Loucy (cell line): Measurements from ENCODE around the gene EEF1E1.
"Not testable (repeated sequence)": the region's sequence is repeated elsewhere in the genome, so short reads cannot be mapped to it uniquely, and the experiment has no call there.

Source experiments
- H2AFZ ChIP-seq: fragments of 200-600 bp; sonication (generic); 2 replicates; pipeline ENCODE4 v1.6.0; 2016; ENCODE audit warnings: antibody characterized with exemption, mild to moderate bottlenecking, low read length, moderate library complexity
- H3F3A ChIP-seq: fragments of 200-600 bp; 2 replicates; pipeline ENCODE4 v1.6.0; 2016; ENCODE audit warnings: antibody characterized with exemption, low read depth, mild to moderate bottlenecking
- H3K27me3 ChIP-seq: fragments of 200-600 bp; sonication (generic); 2 replicates; pipeline ENCODE4 v1.6.1; 2014; ENCODE audit warnings: low read length, mild to moderate bottlenecking; ENCODE audit not compliant: insufficient read depth, poor library complexity, severe bottlenecking
- H3K36me3 ChIP-seq: fragments of 200-600 bp; sonication (generic); 2 replicates; pipeline ENCODE4 v1.6.1; 2016; ENCODE audit warnings: low read length; ENCODE audit not compliant: insufficient read depth
- H3K4me1 ChIP-seq: fragments of 200-600 bp; sonication (generic); 2 replicates; pipeline ENCODE4 v1.5.1; 2014; ENCODE audit warnings: low read length, mild to moderate bottlenecking; ENCODE audit not compliant: insufficient read depth, poor library complexity, severe bottlenecking
- H3K4me2 ChIP-seq: fragments of 200-600 bp; sonication (generic); 2 replicates; pipeline ENCODE4 v1.6.0; 2014; ENCODE audit warnings: antibody characterized with exemption, low read length, low read depth, mild to moderate bottlenecking; ENCODE audit not compliant: poor library complexity, severe bottlenecking
- H3K4me3 ChIP-seq: fragments of 200-600 bp; sonication (generic); 2 replicates; pipeline ENCODE4 v1.5.1; 2014; ENCODE audit warnings: low read length, mild to moderate bottlenecking, mixed read lengths; ENCODE audit not compliant: poor library complexity, severe bottlenecking
- H3K79me2 ChIP-seq: fragments of 200-600 bp; sonication (generic); 2 replicates; pipeline ENCODE4 v1.6.1; 2014; ENCODE audit warnings: low read length; ENCODE audit not compliant: insufficient read depth
- H3K9ac ChIP-seq: fragments of 200-600 bp; sonication (generic); 2 replicates; pipeline ENCODE4 v1.6.0; 2014; ENCODE audit warnings: mild to moderate bottlenecking, low read depth, low read length, moderate library complexity; ENCODE audit not compliant: poor library complexity, severe bottlenecking
- H3K9me2 ChIP-seq: fragments of 200-600 bp; sonication (generic); replicated peaks from 2 replicates; pipeline ENCODE4 v1.6.1; 2016; ENCODE audit warnings: low read depth, low read length, mixed read lengths
- H3K9me3 ChIP-seq: fragments of 200-600 bp; sonication (generic); 2 replicates; pipeline ENCODE4 v1.6.1; 2014; ENCODE audit warnings: mild to moderate bottlenecking, antibody characterized with exemption, low read length, low read depth; ENCODE audit not compliant: insufficient read depth
- H4K20me1 ChIP-seq: fragments of 200-600 bp; sonication (generic); 2 replicates; pipeline ENCODE4 v1.6.0; 2014; ENCODE audit warnings: antibody characterized with exemption, low read length, mild to moderate bottlenecking; ENCODE audit not compliant: insufficient read depth, poor library complexity, severe bottlenecking
- EZH2phosphoT487 ChIP-seq: fragments of 200-600 bp; IDR thresholded peaks from 2 replicates; pipeline ENCODE4 v1.6.1; 2018; ENCODE audit warnings: antibody characterized with exemption, mild to moderate bottlenecking, moderate library complexity, borderline replicate concordance
- TF ChIP-seq, protein P1 (sequence below): fragments of 200-600 bp; sonication (generic); conservative IDR thresholded peaks from 2 replicates; pipeline ENCODE4 v1.5.1; 2014; ENCODE audit warnings: mild to moderate bottlenecking, antibody characterized with exemption, low read length

Gene EEF1E1

DNA sequence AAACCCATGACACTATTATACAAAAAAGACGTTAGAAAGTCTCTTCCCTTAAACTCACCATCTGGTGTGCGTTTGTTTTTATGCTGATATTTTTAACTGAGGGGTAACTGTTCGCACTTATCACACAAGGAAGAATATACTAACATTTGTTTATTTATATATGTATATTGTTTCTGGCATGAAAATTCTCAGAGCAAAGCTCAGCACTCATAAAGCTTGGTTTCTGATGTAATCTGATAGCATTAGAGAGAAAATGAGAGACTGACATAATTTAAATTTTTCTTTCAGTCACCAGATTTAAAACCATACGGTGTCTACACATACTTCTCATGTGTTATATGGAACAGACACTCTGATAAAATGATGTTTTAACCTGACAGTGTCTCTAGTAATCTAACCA, 45.1 kb downstream of the EEF1E1 start:
- no peaks in the 10 kb centered on the region for H3K9me2 ChIP-seq
- no peak overlapping the region for H3K4me2 ChIP-seq
- H4K20me1 ChIP-seq, result peaks cover 8% of the 10 kb centered on the region
- peaks cover 4% of the 10 kb centered on the region; the same call in 1 of the 2 replicates for H3K36me3 ChIP-seq
- TF ChIP-seq, protein P1, sequence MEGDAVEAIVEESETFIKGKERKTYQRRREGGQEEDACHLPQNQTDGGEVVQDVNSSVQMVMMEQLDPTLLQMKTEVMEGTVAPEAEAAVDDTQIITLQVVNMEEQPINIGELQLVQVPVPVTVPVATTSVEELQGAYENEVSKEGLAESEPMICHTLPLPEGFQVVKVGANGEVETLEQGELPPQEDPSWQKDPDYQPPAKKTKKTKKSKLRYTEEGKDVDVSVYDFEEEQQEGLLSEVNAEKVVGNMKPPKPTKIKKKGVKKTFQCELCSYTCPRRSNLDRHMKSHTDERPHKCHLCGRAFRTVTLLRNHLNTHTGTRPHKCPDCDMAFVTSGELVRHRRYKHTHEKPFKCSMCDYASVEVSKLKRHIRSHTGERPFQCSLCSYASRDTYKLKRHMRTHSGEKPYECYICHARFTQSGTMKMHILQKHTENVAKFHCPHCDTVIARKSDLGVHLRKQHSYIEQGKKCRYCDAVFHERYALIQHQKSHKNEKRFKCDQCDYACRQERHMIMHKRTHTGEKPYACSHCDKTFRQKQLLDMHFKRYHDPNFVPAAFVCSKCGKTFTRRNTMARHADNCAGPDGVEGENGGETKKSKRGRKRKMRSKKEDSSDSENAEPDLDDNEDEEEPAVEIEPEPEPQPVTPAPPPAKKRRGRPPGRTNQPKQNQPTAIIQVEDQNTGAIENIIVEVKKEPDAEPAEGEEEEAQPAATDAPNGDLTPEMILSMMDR, result no peak
- TF ChIP-seq EZH2phosphoT487, result no peak
- H3K27me3 ChIP-seq, result no peaks in the 10 kb centered on the region
- H3K9me3 ChIP-seq, result no peaks in the 10 kb centered on the region
- H3K79me2 ChIP-seq, result peaks cover 11% of the 10 kb centered on the region; the same call in 1 of the 2 replicates
- H2AFZ ChIP-seq, result no peak overlapping the region
- no peaks in the 10 kb centered on the region for H3F3A ChIP-seq
- H3K4me1 ChIP-seq, result peaks cover 5% of the 10 kb centered on the region
- no peak overlapping the region for H3K4me3 ChIP-seq
- H3K9ac ChIP-seq, result peak overlapping the region; percentile 31

DNA sequence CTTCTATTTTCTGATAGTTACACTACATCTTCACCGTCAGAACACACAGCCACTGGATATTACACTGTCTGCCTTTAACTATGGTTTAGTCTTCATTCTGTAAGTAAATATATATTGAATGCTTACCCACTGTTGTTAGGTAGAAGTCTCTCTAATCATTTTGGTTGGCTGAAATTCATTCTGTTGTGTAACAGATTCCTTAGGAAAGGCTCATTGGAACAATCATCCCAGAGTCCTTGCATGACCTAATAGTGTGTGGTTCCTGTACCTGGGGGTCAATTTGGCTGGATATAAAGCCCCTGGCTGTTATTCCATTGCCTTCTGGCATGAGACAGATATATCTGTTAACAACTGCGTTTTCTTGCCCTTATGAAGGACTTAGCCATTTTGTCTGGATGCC, 48.1 kb downstream of the EEF1E1 start:
- H3F3A ChIP-seq, result no peaks in the 10 kb centered on the region
- H3K36me3 ChIP-seq, result peaks cover 10% of the 10 kb centered on the region; the same call in 1 of the 2 replicates
- no peak overlapping the region for H3K4me2 ChIP-seq
- TF ChIP-seq, protein P1, result no peak
- no peak for TF ChIP-seq EZH2phosphoT487
- H4K20me1 ChIP-seq, result peaks cover 11% of the 10 kb centered on the region
- no peak overlapping the region for H3K4me3 ChIP-seq
- H3K79me2 ChIP-seq, result 0 out of 2 replicates have a peak, but pooled peaks cover 8% of the 10 kb centered on the region
- H3K9me2 ChIP-seq, result no peaks in the 10 kb centered on the region
- no peak overlapping the region for H3K9ac ChIP-seq
- no peaks in the 10 kb centered on the region for H3K9me3 ChIP-seq
- no peaks in the 10 kb centered on the region for H3K27me3 ChIP-seq
- H3K4me1 ChIP-seq, result peaks cover 3% of the 10 kb centered on the region
- H2AFZ ChIP-seq, result no peak overlapping the region

DNA sequence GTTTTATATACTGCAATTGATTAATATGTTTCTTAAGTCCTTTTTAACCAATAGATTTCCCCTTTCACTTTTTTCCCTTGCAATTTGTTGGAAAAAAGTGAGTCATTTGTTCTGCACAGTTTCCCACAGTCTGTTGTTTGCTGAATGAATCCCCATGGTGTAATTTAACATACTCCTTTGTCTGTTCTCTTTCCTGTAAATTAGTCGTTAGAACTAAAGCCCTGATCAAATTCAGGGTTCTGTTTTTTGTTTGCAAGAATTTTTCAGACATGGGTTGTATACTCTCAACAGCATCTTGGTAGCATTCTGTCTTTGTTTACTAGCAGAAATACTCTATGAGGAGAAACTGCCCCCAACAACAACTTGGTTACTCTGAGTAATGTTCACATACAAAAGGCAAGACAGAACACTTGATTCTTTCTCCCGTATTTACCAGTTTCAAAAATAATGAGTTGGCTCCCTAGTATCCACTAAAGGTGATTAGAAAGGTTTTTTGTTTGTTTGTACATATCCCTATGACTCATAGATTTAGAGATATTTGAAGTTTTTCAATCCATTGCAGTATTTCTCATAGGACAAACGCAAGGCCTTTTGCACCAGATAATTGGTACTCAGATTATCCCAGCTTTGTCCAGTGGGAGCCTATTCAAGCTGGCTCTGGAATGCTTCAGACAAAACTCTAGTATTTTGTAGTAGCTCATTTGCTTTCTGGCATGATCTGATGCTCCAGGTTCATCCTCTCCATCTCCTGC, 54.6 kb downstream of the EEF1E1 start:
- Histone ChIP-seq H3K4me2 (no peak overlapping the region), H3K4me3 (no peak overlapping the region), H3K4me1 (no peaks in the 10 kb centered on the region), H3K9me3 (no peaks in the 10 kb centered on the region; the same call in 1 of the 2 replicates), H3K9me2 (no peaks in the 10 kb centered on the region), H3K79me2 (peaks cover 11% of the 10 kb centered on the region; the same call in 1 of the 2 replicates), H3K9ac (no peak overlapping the region), H3K27me3 (no peaks in the 10 kb centered on the region), H3F3A (no peaks in the 10 kb centered on the region), H4K20me1 (peaks cover 3% of the 10 kb centered on the region), H2AFZ (no peak overlapping the region), H3K36me3 (peaks cover 25% of the 10 kb centered on the region; the same call in 1 of the 2 replicates)
- TF ChIP-seq, protein P1, result no peak
- no peak for TF ChIP-seq EZH2phosphoT487

DNA sequence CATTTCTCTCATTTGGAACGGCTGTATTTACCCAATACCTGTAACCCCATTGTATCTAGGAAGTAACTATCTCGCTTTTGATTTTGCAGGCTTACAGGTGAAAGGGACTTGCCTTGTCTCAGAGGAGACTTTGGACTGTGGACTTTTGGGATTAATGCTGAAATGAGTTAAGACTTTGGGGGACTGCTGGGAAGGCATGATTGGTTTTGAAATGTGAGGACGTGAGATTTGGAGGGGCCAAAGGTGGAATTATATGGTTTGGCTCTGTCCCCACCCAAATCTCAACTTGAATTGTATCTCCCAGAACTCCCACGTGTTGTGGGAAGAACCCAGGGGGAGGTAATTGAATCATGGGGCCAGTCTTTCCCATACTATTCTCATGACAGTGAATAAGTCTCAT, 56.6 kb downstream of the EEF1E1 start:
- H3K9ac ChIP-seq, H3K4me3 ChIP-seq, H3K4me2 ChIP-seq, H2AFZ ChIP-seq, H4K20me1 ChIP-seq, H3K9me3 ChIP-seq, H3K4me1 ChIP-seq, H3K27me3 ChIP-seq, H3K9me2 ChIP-seq, H3F3A ChIP-seq: not testable (repeated sequence)
- peaks cover 11% of the 10 kb centered on the region; the same call in 1 of the 2 replicates for H3K79me2 ChIP-seq
- H3K36me3 ChIP-seq, result peaks cover 27% of the 10 kb centered on the region; the same call in 1 of the 2 replicates
